Activated CD4-positive, alpha-beta T cell treated with anti-CD3 and anti-CD28 coated beads, Interleukin-2, amount 10 ng/mL, durations not matched to agents 24 days and 14 days (primary cell): ENCODE measurements around the gene DDHD1. TPM values are rescaled to one million over a fixed set of nuclear protein-coding genes. Genes with fewer than 3 reads are reported as not detected.
"Not testable (repeated sequence)": the region's sequence is repeated elsewhere in the genome, so short reads cannot be mapped to it uniquely, and the experiment has no call there.

ENCODE experiments used
- DNase-seq: peaks from one replicate; pipeline ENCODE4 v3.0.0; 2022
- H3K27ac Mint-ChIP-seq: one replicate; pipeline ENCODE4 v1.8.0; 2022; ENCODE audit warnings: mild to moderate bottlenecking, mixed read lengths
- H3K27me3 Mint-ChIP-seq: one replicate; pipeline ENCODE4 v1.8.0; 2022; ENCODE audit warnings: mixed read lengths
- H3K36me3 Mint-ChIP-seq: one replicate; pipeline ENCODE4 v1.8.0; 2022; ENCODE audit warnings: low read depth, mild to moderate bottlenecking, mixed read lengths
- H3K4me1 Mint-ChIP-seq: one replicate; pipeline ENCODE4 v1.8.0; 2021; ENCODE audit warnings: mixed read lengths
- H3K4me3 Mint-ChIP-seq: one replicate; pipeline ENCODE4 v1.8.0; 2022; ENCODE audit warnings: mild to moderate bottlenecking, moderate library complexity, mixed read lengths
- H3K9me3 Mint-ChIP-seq: one replicate; pipeline ENCODE4 v1.8.0; 2021; ENCODE audit warnings: mixed read lengths
- intact Hi-C: fragments of 100-400 bp; cut with micrococcal nuclease; formaldehyde crosslinking; loops from one replicate; pipeline ENCODE4 v1.15.1; 2023
- total RNA-seq: library from RNA; stranded (reverse); gene quantifications from 2 replicates; pipeline ENCODE4 v1.2.3, GENCODE V29; 2022

DDHD1 gene
- total RNA-seq, 1 donor from 2014 or later = 70.2 TPM

- Mint-ChIP-seq H3K36me3 (peaks cover 55% of the 10 kb centered on the region), H3K4me3 (peak overlapping the region; percentile 100), H3K4me1 (peaks cover 70% of the 10 kb centered on the region), H3K27ac (peak overlapping the region; percentile 83), H3K9me3 (peaks cover 6% of the 10 kb centered on the region), H3K27me3 (no peaks in the 10 kb centered on the region)
- intact Hi-C loops = no loop called here
- DNase-seq = no peak
Measured at GRCh38 chr14:53146739-53147138, 6.4 kb downstream of the DDHD1 start.

- H3K27ac Mint-ChIP-seq = peak overlapping the region; percentile 75
- peaks cover 62% of the 10 kb centered on the region for H3K36me3 Mint-ChIP-seq
Measured at GRCh38 chr14:53144244-53144643, 8.9 kb downstream of the DDHD1 start.

GRCh38 chr14:53140585-53140984 lies 12.5 kb downstream of the DDHD1 start:
- no peak for DNase-seq
- H3K27ac Mint-ChIP-seq = no peak overlapping the region
- no peak overlapping the region for H3K4me3 Mint-ChIP-seq
- peaks cover 16% of the 10 kb centered on the region for H3K9me3 Mint-ChIP-seq
- H3K27me3 Mint-ChIP-seq = no peaks in the 10 kb centered on the region
- H3K36me3 Mint-ChIP-seq = peaks cover 64% of the 10 kb centered on the region
- H3K4me1 Mint-ChIP-seq = peaks cover 50% of the 10 kb centered on the region
- intact Hi-C loops = no loop called here

More at GRCh38 chr14:53144244-53144643, 8.9 kb downstream of the DDHD1 start:
- no peaks in the 10 kb centered on the region for H3K27me3 Mint-ChIP-seq
- no peak overlapping the region for H3K4me3 Mint-ChIP-seq
- H3K4me1 Mint-ChIP-seq = peaks cover 56% of the 10 kb centered on the region
- H3K9me3 Mint-ChIP-seq = peaks cover 16% of the 10 kb centered on the region
- DNase-seq = peak; percentile 74
- intact Hi-C loops = loop anchor here (1.0 kb wide), 1 partner anchor 35 kb away; no protein-coding TSS in a partner anchor

GRCh38 chr14:53137568-53138203 lies 15.4 kb downstream of the DDHD1 start:
- no peak overlapping the region for H3K4me3 Mint-ChIP-seq
- no peaks in the 10 kb centered on the region for H3K27me3 Mint-ChIP-seq
- intact Hi-C loops = no loop called here
- peaks cover 50% of the 10 kb centered on the region for H3K36me3 Mint-ChIP-seq
- no peak overlapping the region for H3K27ac Mint-ChIP-seq
- DNase-seq = no peak
- peaks cover 15% of the 10 kb centered on the region for H3K9me3 Mint-ChIP-seq
- H3K4me1 Mint-ChIP-seq = peaks cover 33% of the 10 kb centered on the region

- H3K36me3 Mint-ChIP-seq, intact Hi-C loops, H3K4me3 Mint-ChIP-seq, H3K27ac Mint-ChIP-seq, H3K27me3 Mint-ChIP-seq, DNase-seq, H3K9me3 Mint-ChIP-seq: not testable (repeated sequence)
- peaks cover 30% of the 10 kb centered on the region for H3K4me1 Mint-ChIP-seq
Measured at GRCh38 chr14:53130491-53130890, 22.6 kb downstream of the DDHD1 start.

- Mint-ChIP-seq H3K27me3 (no peaks in the 10 kb centered on the region), H3K4me3 (no peak overlapping the region), H3K36me3 (peaks cover 14% of the 10 kb centered on the region), H3K4me1 (peaks cover 33% of the 10 kb centered on the region), H3K27ac (no peak overlapping the region), H3K9me3 (no peaks in the 10 kb centered on the region)
- intact Hi-C loops = no loop called here
- no peak for DNase-seq
Measured at GRCh38 chr14:53128303-53129028, 24.7 kb downstream of the DDHD1 start.

- H3K27ac Mint-ChIP-seq = peak overlapping the region; percentile 70
- H3K4me1 Mint-ChIP-seq = peaks cover 33% of the 10 kb centered on the region
- intact Hi-C loops = loop anchor here (2.0 kb wide), 1 partner anchor 17 kb away; no protein-coding TSS in a partner anchor
- peak overlapping the region; percentile 68 for H3K4me3 Mint-ChIP-seq
- no peak for DNase-seq
- peaks cover 15% of the 10 kb centered on the region for H3K36me3 Mint-ChIP-seq
- H3K9me3 Mint-ChIP-seq = no peaks in the 10 kb centered on the region
- H3K27me3 Mint-ChIP-seq = no peaks in the 10 kb centered on the region
Measured at GRCh38 chr14:53127832-53128231, 25.3 kb downstream of the DDHD1 start.

- H3K4me1 Mint-ChIP-seq = peaks cover 34% of the 10 kb centered on the region
- peak overlapping the region; percentile 68 for H3K4me3 Mint-ChIP-seq
- no peaks in the 10 kb centered on the region for H3K9me3 Mint-ChIP-seq
- no peaks in the 10 kb centered on the region for H3K27me3 Mint-ChIP-seq
- DNase-seq = peak; percentile 40
- H3K27ac Mint-ChIP-seq = peak overlapping the region; percentile 75
- peaks cover 18% of the 10 kb centered on the region for H3K36me3 Mint-ChIP-seq
- intact Hi-C loops = loop anchor here (2.0 kb wide), 1 partner anchor 16 kb away; no protein-coding TSS in a partner anchor
Measured at GRCh38 chr14:53127151-53127550, 26.0 kb downstream of the DDHD1 start.

- Mint-ChIP-seq H3K4me1 (peaks cover 35% of the 10 kb centered on the region), H3K36me3 (peaks cover 22% of the 10 kb centered on the region), H3K27me3 (no peaks in the 10 kb centered on the region), H3K4me3 (peak overlapping the region; percentile 68), H3K9me3 (peaks cover 3% of the 10 kb centered on the region), H3K27ac (peak overlapping the region; percentile 75)
- DNase-seq = peak; percentile 8
- intact Hi-C loops = loop anchor here (2.0 kb wide), 1 partner anchor 16 kb away; no protein-coding TSS in a partner anchor
Measured at GRCh38 chr14:53126731-53127130, 26.4 kb downstream of the DDHD1 start.

GRCh38 chr14:53124786-53125185 lies 28.3 kb downstream of the DDHD1 start:
- no peak overlapping the region for H3K4me3 Mint-ChIP-seq
- H3K27ac Mint-ChIP-seq = peak overlapping the region; percentile 5
- DNase-seq = peak; percentile 40
- H3K4me1 Mint-ChIP-seq = peaks cover 43% of the 10 kb centered on the region
- H3K36me3 Mint-ChIP-seq = peaks cover 40% of the 10 kb centered on the region
- H3K27me3 Mint-ChIP-seq = no peaks in the 10 kb centered on the region
- peaks cover 3% of the 10 kb centered on the region for H3K9me3 Mint-ChIP-seq
- intact Hi-C loops = no loop called here

GRCh38 chr14:53121419-53121818 lies 31.7 kb downstream of the DDHD1 start:
- peaks cover 52% of the 10 kb centered on the region for H3K4me1 Mint-ChIP-seq
- peak; percentile 29 for DNase-seq
- H3K27ac Mint-ChIP-seq, H3K4me3 Mint-ChIP-seq, intact Hi-C loops, H3K27me3 Mint-ChIP-seq, H3K9me3 Mint-ChIP-seq: not testable (repeated sequence)
- peaks cover 54% of the 10 kb centered on the region for H3K36me3 Mint-ChIP-seq

- DNase-seq = peak; percentile 66
- H3K27me3 Mint-ChIP-seq, intact Hi-C loops, H3K27ac Mint-ChIP-seq, H3K4me3 Mint-ChIP-seq: not testable (repeated sequence)
- Mint-ChIP-seq H3K9me3 (peaks cover 18% of the 10 kb centered on the region), H3K4me1 (peaks cover 68% of the 10 kb centered on the region), H3K36me3 (peaks cover 67% of the 10 kb centered on the region)
Measured at GRCh38 chr14:53117479-53117878, 35.6 kb downstream of the DDHD1 start.

- peaks cover 37% of the 10 kb centered on the region for H3K36me3 Mint-ChIP-seq
Measured at GRCh38 chr14:53113989-53114388, 39.1 kb downstream of the DDHD1 start.

GRCh38 chr14:53110096-53110495 lies 43.0 kb downstream of the DDHD1 start:
- Mint-ChIP-seq H3K36me3 (peaks cover 19% of the 10 kb centered on the region), H3K4me3 (no peak overlapping the region), H3K27ac (no peak overlapping the region), H3K4me1 (peaks cover 35% of the 10 kb centered on the region), H3K27me3 (no peaks in the 10 kb centered on the region), H3K9me3 (no peaks in the 10 kb centered on the region)
- intact Hi-C loops = loop anchor here (2.0 kb wide), 1 partner anchor 17 kb away; no protein-coding TSS in a partner anchor
- no peak for DNase-seq

More at GRCh38 chr14:53113989-53114388, 39.1 kb downstream of the DDHD1 start:
- H3K4me1 Mint-ChIP-seq = peaks cover 55% of the 10 kb centered on the region
- no peak for DNase-seq
- intact Hi-C loops = no loop called here
- H3K4me3 Mint-ChIP-seq = no peak overlapping the region
- H3K9me3 Mint-ChIP-seq = peaks cover 15% of the 10 kb centered on the region
- no peak overlapping the region for H3K27ac Mint-ChIP-seq
- no peaks in the 10 kb centered on the region for H3K27me3 Mint-ChIP-seq
